Activated T-helper 9 cell treated with anti-CD3 and anti-CD28 coated beads, Interleukin-2, amount 50 U/mL, for 16 hours (primary cell): ENCODE measurements around the gene KRTAP5-1.

ENCODE experiments used
- DNase-seq: peaks from one replicate; pipeline ENCODE4 v3.0.0-alpha.2; 2020; ENCODE audit warnings: low read depth

KRTAP5-1 gene

GRCh38 chr11:1559111-1559951 lies 25.8 kb downstream of the KRTAP5-1 start:
- no peak for DNase-seq

GRCh38 chr11:1558775-1559110 lies 26.3 kb downstream of the KRTAP5-1 start:
- no peak for DNase-seq

- no peak for DNase-seq
These were observed 26.9 kb downstream of the KRTAP5-1 start for GRCh38 chr11:1557904-1558774.

- DNase-seq = no peak
These were observed 27.8 kb downstream of the KRTAP5-1 start for GRCh38 chr11:1557051-1557884.

GRCh38 chr11:1556278-1556902 lies 28.7 kb downstream of the KRTAP5-1 start:
- no peak for DNase-seq

GRCh38 chr11:1555713-1556153 lies 29.4 kb downstream of the KRTAP5-1 start:
- DNase-seq = no peak

GRCh38 chr11:1554981-1555712 lies 29.9 kb downstream of the KRTAP5-1 start:
- DNase-seq = no peak

GRCh38 chr11:1553808-1554594 lies 31.1 kb downstream of the KRTAP5-1 start:
- no peak for DNase-seq

GRCh38 chr11:1549338-1550330 lies 35.4 kb downstream of the KRTAP5-1 start:
- no peak for DNase-seq

GRCh38 chr11:1548221-1549070 lies 36.6 kb downstream of the KRTAP5-1 start:
- no peak for DNase-seq

- no peak for DNase-seq
These were observed 37.5 kb downstream of the KRTAP5-1 start for GRCh38 chr11:1547467-1548098.

- DNase-seq = no peak
These were observed 38.3 kb downstream of the KRTAP5-1 start for GRCh38 chr11:1546536-1547466.

GRCh38 chr11:1546077-1546535 lies 39.0 kb downstream of the KRTAP5-1 start:
- DNase-seq = no peak

GRCh38 chr11:1545432-1545831 lies 39.7 kb downstream of the KRTAP5-1 start:
- no peak for DNase-seq

- no peak for DNase-seq
These were observed 40.5 kb downstream of the KRTAP5-1 start for GRCh38 chr11:1544536-1544935.

- DNase-seq = no peak
These were observed 41.3 kb downstream of the KRTAP5-1 start for GRCh38 chr11:1543606-1544263.
